ENCODE measurements around the gene NPEPL1.
"Not testable (repeated sequence)": the region's sequence is repeated elsewhere in the genome, so short reads cannot be mapped to it uniquely, and the experiment has no call there.

The NPEPL1 gene

GRCh38 chr20:58749979-58750378 lies 57.4 kb downstream of the NPEPL1 start:
- H3K4me3 ChIP-seq (ENCODE audit: low read depth, low read length): no peak overlapping the region
- POLR2A ChIA-PET: no interaction called here
- DNase-seq (ENCODE audit: low read depth, low spot score): no peak
- CTCF ChIA-PET: no interaction called here
- no peak for TF ChIP-seq CTCF (IDR thresholded peaks at IDR 0.05; ENCODE audit: insufficient read depth, low read length, missing control alignments)

GRCh38 chr20:58750706-58751105 lies 58.1 kb downstream of the NPEPL1 start:
- CTCF ChIA-PET; DNase-seq (ENCODE audit: low read depth, low spot score); H3K4me3 ChIP-seq (ENCODE audit: low read depth, low read length); POLR2A ChIA-PET: not testable (repeated sequence)

- no peak overlapping the region for H3K4me3 ChIP-seq (ENCODE audit: low read depth, low read length)
- POLR2A ChIA-PET: no interaction called here
- DNase-seq (ENCODE audit: low read depth, low spot score): no peak
- CTCF ChIA-PET: no interaction called here
- no peak for TF ChIP-seq CTCF (IDR thresholded peaks at IDR 0.05; ENCODE audit: insufficient read depth, low read length, missing control alignments)
Measured at GRCh38 chr20:58751979-58752378, 59.4 kb downstream of the NPEPL1 start.

GRCh38 chr20:58752565-58752964 lies 60.0 kb downstream of the NPEPL1 start:
- ChIA-PET POLR2A (no interaction called here), CTCF (no interaction called here)
- no peak for DNase-seq (ENCODE audit: low read depth, low spot score)
- no peak overlapping the region for H3K4me3 ChIP-seq (ENCODE audit: low read depth, low read length)
- TF ChIP-seq CTCF (IDR thresholded peaks at IDR 0.05; ENCODE audit: insufficient read depth, low read length, missing control alignments): no peak

- no peak for TF ChIP-seq CTCF (IDR thresholded peaks at IDR 0.05; ENCODE audit: insufficient read depth, low read length, missing control alignments)
- ChIA-PET CTCF (no interaction called here), POLR2A (no interaction called here)
- no peak for DNase-seq (ENCODE audit: low read depth, low spot score)
- H3K4me3 ChIP-seq (ENCODE audit: low read depth, low read length): no peak overlapping the region
Measured at GRCh38 chr20:58753267-58753921, 60.8 kb downstream of the NPEPL1 start.

- no peak for DNase-seq (ENCODE audit: low read depth, low spot score)
- H3K4me3 ChIP-seq (ENCODE audit: low read depth, low read length): no peak overlapping the region
- TF ChIP-seq CTCF (IDR thresholded peaks at IDR 0.05; ENCODE audit: insufficient read depth, low read length, missing control alignments): no peak
- CTCF ChIA-PET: no interaction called here
- POLR2A ChIA-PET: no interaction called here
Measured at GRCh38 chr20:58753922-58754551, 61.4 kb downstream of the NPEPL1 start.

GRCh38 chr20:58754584-58754983 lies 62.0 kb downstream of the NPEPL1 start:
- CTCF ChIA-PET: no interaction called here
- TF ChIP-seq CTCF (IDR thresholded peaks at IDR 0.05; ENCODE audit: insufficient read depth, low read length, missing control alignments): no peak
- POLR2A ChIA-PET: no interaction called here
- no peak overlapping the region for H3K4me3 ChIP-seq (ENCODE audit: low read depth, low read length)
- no peak for DNase-seq (ENCODE audit: low read depth, low spot score)
